Left ventricle myocardium superior (tissue), 1 donor: ENCODE results near the gene ZNF330. TPM values are rescaled to one million over a fixed set of nuclear protein-coding genes. Genes with fewer than 3 reads are reported as not detected.
"Not testable (repeated sequence)": the region's sequence is repeated elsewhere in the genome, so short reads cannot be mapped to it uniquely, and the experiment has no call there.

Experiments used
- ATAC-seq: fragments of 200-7000 bp; cut with Tn5 transposase; one replicate; pipeline ENCODE4 v1.9.1; 2020; ENCODE audit warnings: mild to moderate bottlenecking, moderate library complexity
- DNase-seq: peaks from one replicate; pipeline ENCODE4 v3.0.0-alpha.2; 2020
- intact Hi-C: fragments of 100-400 bp; cut with micrococcal nuclease; formaldehyde crosslinking; loops from one replicate; pipeline ENCODE4 v1.11.0; 2022
- total RNA-seq: library from RNA; stranded (reverse); fragmentation: NEBNext Ultra II Directional; extraction: Animal tissue kit (Norgen Biotek cat#: 25700); gene quantifications from one replicate; pipeline ENCODE4 v1.2.1, GENCODE V29; 2021
- donor health status: DM: no; HTN: yes; CAD: no; lungs with severe emphysema.

Gene ZNF330
- total RNA-seq, 1 donor from 2014 or later: 160 TPM

GRCh38 chr4:141227280-141227679 lies 6.6 kb downstream of the ZNF330 start:
- intact Hi-C loops, ATAC-seq, DNase-seq: not testable (repeated sequence)

DNA sequence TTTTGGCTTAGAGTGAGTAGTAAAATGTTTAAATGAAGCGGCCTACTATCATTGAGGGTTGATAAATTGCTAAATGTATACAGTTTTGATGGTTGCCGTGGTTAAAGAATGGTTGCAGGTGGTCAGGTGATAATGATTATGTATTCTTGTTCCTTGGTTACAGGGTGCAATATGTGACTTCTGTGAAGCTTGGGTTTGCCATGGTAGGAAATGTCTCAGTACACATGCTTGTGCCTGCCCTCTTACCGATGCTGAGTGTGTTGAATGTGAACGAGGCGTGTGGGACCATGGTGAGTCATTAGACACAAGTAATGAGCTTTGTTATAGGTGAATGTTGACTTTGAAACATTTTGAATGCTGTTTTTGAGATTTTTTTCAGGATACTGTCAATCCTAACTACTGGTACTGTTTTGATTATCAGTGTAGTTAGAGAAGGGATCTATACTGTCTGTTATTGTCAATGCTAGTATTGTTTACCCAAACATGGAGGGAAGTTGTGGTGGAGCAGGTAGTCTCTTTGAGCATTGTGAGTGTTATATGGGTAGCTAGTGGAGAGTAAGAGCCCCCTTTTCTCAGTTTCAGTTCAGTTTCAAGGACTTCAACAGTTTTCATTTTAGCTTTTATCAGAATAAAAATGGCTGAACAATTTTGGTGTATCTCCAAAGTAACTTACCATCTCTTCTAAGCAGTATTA lies 8.9 kb downstream of the ZNF330 start:
- ATAC-seq: no peak
- intact Hi-C loops: no loop called here
- DNase-seq: no peak

GRCh38 chr4:141233673-141234072 lies 13.0 kb downstream of the ZNF330 start:
- DNase-seq (no peak), ATAC-seq (no peak)
- intact Hi-C loops: no loop called here

DNA sequence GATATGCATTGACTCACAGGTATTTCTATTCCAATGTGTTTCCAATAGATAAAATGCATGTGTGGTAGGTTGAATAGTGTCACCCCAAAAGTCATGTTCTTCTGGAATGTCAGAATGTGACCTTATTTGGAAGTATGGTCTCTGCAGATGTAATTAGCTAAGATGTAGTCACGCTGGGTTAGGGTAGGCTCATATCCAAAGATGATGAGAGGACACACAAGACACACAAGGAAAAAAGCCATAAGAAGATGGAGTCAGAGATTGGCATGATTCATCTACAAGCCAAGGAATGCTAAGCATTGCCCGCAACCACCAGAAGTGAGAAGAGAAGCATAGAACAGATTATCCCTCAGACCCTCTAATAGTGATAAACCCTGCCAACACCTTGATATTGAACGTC lies 17.5 kb downstream of the ZNF330 start:
- ATAC-seq (no peak), DNase-seq (no peak)
- intact Hi-C loops: no loop called here

GRCh38 chr4:141240259-141240658 lies 19.6 kb downstream of the ZNF330 start:
- DNase-seq (no peak), ATAC-seq (no peak)
- intact Hi-C loops: no loop called here

- ATAC-seq (no peak), DNase-seq (no peak)
- intact Hi-C loops: no loop called here
Observed at GRCh38 chr4:141240671-141241070, 20.0 kb downstream of the ZNF330 start.

GRCh38 chr4:141241986-141242385 lies 21.3 kb downstream of the ZNF330 start:
- DNase-seq: no peak
- intact Hi-C loops: no loop called here
- ATAC-seq: no peak

GRCh38 chr4:141244419-141244818 lies 23.7 kb downstream of the ZNF330 start:
- ATAC-seq (no peak), DNase-seq (no peak)
- intact Hi-C loops: no loop called here

DNA sequence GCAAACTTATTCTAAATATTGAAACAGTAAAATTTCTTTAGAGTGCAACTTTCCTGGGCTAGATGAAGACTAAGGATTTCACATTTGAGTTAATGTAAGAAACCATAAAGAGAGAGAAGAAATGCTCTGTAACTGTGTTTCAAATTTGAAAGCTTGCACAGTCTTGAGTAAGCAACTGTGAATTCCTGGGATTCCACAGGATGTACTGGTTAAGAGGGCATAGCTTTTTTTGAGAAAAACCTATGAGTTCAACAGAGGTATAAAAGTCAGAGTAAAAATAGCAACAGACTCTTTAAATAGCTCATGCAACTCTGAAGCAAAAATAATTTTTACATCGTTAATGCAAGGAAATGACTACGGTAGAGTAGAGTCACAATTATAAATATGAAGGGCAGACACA lies 25.5 kb downstream of the ZNF330 start:
- no peak for ATAC-seq
- DNase-seq: no peak
- intact Hi-C loops: no loop called here

GRCh38 chr4:141246683-141247429 lies 26.2 kb downstream of the ZNF330 start:
- ATAC-seq: no peak
- intact Hi-C loops: no loop called here
- DNase-seq: no peak

GRCh38 chr4:141247430-141247780 lies 26.7 kb downstream of the ZNF330 start:
- intact Hi-C loops: no loop called here
- DNase-seq (no peak), ATAC-seq (no peak)

GRCh38 chr4:141248029-141248428 lies 27.3 kb downstream of the ZNF330 start:
- intact Hi-C loops: no loop called here
- no peak for DNase-seq
- no peak for ATAC-seq

- intact Hi-C loops: no loop called here
- DNase-seq: no peak
- no peak for ATAC-seq
Observed at GRCh38 chr4:141248486-141248885, 27.8 kb downstream of the ZNF330 start.

GRCh38 chr4:141254326-141254725 lies 33.6 kb downstream of the ZNF330 start:
- DNase-seq (no peak), ATAC-seq (no peak)
- intact Hi-C loops: no loop called here

DNA sequence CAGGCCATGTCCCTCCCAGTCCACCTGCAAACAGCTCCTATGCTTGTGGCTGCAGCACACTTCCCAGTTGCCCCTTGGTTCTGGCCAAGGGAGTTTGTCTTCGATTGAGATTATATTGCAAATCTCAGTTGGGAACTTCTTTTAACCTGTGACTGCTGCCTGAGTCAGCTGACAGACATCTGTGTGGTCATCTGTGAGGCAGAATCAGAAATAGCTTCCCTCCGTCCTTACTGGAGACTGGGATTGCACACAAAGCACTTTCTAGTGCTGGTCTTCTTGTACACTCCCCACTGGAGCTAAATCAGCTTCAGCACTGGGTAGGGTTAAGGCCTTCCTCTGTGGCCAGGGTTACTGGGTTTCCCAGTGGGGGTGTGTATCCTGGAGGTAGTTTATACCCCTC lies 34.3 kb downstream of the ZNF330 start:
- DNase-seq (no peak), ATAC-seq (no peak)
- intact Hi-C loops: no loop called here

DNA sequence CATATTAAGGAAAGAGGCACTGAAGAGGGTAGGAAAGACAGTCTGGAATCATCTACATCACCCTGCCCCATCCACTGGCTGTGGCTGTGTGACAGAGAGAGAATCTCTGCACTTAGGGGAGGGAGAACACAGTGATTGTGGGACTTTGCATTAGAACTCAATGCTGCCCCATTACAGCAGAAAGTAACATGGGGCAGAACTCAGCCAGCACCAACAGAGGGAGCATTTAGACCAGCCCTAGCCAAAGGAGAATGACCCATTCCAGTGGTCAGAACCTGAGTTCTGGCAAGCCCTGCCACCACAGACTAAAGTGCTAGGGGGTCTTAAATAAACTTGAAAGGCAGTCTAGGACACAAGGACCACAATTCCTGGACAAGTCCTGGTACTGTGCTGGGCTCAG lies 37.9 kb downstream of the ZNF330 start:
- no peak for ATAC-seq
- no peak for DNase-seq
- intact Hi-C loops: no loop called here

GRCh38 chr4:141275834-141276233 lies 55.1 kb downstream of the ZNF330 start:
- intact Hi-C loops: no loop called here
- no peak for ATAC-seq
- no peak for DNase-seq

- intact Hi-C loops: no loop called here
- ATAC-seq: no peak
- DNase-seq: no peak
Observed at GRCh38 chr4:141283152-141283551, 62.5 kb downstream of the ZNF330 start.

- no peak for ATAC-seq
- intact Hi-C loops: no loop called here
- DNase-seq: no peak
Observed at GRCh38 chr4:141283563-141283962, 62.9 kb downstream of the ZNF330 start.
